ENCODE results near the gene IL27RA.
A peak's percentile ranks its signal among the peaks of the same experiment; 100 is the strongest.

The IL27RA gene

DNA sequence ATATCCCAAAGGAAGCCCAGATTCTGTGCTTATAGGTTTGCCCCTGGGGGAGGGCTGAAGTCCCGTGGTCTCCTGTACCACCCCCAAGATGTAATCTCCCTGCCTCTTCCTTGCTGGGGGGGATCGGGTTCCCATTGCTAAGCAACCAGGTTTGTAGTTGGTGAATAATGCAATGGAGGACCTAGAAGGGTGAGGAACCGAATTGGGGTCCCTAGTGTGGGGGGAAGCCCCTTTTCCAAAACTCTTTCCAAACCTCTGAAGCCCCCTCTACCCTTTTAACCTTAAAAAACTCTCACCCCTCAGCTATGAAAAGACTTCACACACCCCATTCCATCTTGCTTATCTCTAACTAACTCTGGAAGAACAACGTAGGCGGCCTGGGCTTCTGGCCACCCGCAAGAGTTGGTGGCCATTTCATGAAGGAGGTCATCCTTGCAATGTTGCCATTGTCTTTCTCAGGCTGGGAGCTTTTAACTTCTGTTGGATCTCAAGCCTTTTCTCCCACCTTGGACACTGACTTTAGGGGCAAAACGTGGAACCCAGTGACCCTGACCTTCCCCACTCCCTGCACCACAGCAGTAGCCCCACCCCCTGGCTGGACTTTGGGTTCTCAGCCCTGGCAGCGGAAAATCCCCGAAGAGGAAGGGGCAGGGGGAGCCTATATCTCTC lies 29.7 kb downstream of the IL27RA start:
- DNase-seq = no peak

DNA sequence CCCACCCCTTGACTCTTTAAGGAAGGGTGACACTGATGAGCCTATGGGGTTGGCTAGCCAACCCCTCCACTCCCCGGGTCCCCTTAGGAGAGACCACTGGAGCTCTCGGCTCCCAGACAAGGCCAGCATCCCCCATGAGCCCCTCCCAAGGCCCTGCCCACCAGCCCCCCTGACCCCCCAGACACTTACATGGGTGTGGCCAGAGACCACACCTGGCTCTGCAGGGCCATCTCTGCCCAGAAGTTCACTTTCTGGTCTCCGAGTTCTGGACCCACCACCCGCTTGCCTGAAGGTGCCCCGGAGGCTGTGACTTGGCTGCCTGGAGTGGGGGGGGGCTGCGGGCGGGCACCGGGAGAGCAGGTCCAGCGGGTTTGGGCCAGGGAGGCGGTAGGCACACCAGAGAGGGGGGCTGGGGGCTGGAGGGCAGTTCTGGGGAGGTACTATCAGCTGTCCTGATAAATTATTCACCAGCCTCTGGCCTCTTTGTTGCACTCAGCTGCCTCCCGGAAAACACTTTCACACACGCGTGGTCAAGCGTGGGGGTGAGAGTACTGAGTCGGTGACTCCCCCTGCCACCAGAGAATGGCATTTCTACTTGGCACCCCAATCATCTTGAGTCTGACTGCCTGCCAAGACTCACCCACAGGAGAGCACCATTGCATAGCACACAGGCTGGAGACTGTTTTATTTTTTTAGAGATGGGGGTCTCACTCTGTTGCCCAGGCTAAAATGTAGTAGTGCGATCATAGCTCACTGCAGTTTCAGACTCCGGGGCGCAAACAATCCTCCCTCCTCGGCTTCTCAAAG lies 30.4 kb downstream of the IL27RA start, which contains the start of gene PALM3:
Gene PALM3, minus strand, starts transcription at position 326 of the 807 bp plus-strand sequence. Its CDS starts 96 bp downstream, at position 230.
- DNase-seq = no peak

DNA sequence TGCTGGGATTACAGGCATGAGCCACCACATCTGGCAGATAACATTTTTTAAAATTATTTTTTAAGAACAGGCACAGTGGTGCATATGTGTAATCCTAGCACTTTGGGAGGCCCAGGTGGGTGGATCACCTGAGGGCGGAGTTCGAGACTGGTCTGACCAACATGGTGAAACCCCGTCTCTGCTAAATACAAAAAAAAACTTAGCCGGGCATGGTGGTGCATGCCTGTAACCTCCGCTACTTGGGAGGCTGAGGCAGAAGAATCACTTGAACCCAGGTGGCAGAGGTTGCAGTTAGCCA lies 30.9 kb downstream of the IL27RA start:
- DNase-seq = no peak

DNA sequence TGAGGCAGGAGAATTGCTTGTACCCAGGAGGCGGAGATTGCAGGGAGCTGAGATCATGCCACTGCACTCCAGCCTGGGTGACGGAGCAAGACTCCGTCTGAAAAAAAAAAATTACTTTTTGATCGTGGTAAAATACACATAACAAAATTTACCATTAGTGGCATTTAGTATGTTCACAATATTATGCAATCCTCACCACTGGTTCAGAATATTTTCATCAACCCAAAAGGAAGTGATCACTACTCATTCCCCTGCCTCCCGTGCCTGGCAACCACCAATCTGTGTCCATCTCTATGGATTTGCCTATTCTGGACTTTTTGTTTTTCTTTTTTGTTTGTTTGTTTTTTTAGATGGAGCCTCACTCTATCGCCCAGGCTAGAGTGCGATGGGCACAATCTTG lies 31.5 kb downstream of the IL27RA start:
- no peak for DNase-seq

DNA sequence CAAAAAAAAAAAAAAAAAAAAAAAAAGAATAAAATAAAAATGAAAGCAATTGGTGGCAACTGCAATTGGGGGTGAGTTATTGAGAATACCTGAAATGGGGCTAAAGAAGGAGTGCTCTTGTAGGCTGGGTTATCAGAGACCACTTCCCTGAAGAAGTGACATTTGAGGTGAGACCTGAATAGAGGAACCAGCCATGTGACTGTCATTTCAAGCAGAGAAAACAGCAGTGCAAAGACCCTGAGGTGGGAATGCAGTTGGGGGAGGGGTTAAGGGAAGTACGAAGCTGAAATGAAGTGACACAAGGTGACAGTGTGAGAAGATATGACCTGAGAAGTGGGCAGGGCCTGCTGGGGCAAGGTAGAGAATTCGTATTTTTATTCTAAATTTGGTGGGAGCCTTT lies 34.6 kb downstream of the IL27RA start:
- no peak for DNase-seq

DNA sequence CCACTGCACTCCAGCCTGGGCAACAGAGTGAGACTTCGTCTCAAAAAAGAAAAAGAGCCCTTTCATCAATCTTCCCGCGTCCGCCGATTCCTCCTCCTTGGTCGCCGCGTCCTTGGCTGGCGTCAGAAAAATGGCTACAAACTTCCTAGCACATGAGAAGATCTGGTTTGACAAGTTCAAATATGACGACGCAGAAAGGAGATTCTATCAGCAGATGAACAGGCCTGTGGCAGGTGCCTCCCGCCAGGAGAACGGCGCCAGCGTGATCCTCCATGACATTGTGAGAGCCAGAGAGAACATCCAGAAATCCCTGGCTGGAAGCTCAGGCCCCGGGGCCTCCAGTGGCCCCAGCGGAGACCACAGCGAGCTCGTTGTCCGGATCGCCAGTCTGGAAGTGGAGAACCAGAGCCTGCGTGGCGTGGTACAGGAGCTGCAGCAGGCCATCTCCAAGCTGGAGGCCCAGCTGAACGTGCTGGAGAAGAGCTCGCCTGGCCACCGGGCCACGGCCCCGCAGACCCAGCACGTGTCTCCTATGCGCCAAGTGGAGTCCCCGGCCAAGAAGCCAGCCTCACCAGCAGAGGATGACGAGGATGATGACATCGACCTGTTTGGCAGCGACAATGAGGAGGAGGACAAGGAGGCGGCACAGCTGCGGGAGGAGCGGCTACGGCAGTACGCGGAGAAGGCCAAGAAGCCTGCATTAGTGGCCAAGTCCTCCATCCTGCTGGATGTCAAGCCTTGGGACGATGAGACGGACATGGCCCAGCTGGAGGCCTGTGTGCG lies 38.9 kb downstream of the IL27RA start:
- no peak for DNase-seq

DNA sequence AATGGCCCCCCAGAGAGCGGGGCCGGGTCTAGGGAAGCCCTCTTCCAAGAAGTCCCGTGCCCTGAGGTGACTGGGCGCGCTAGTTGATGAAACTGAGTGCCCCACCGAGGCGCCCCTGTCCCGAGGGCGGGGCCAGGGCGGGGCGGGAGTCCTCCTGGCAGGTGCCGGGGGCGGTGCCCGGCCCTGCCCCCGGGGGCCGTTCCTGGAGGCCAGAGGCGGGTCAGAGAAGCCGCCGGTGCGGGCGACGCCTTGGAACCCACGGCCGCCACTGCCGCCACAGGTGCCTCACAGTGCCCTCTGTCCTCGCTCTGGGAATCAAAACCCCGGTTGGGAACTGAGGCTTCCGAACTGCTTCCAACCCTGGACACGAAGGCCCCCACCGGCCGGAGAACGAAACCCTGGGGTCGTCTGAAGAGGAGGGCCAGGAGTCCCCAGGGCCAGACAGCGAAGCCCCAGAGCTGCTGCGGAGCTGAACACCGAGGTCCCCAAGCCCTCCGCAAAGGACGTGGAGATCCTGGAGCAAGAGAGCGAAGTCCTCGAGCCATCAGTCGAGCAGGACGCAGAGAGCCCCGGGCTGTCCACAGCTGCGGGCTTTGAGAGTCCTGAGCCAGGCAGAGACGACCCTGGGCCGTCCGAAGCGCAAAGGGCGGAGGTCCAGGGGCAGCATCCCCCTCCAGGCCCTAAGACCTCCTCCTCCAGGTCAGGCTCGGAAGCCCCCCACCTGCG lies 41.1 kb downstream of the IL27RA start, which contains the start of gene MISP3:
Gene MISP3, plus strand, starts transcription at position 252 of the 726 bp plus-strand sequence. CDS start 524 bp downstream, outside the sequence.
- no peak for DNase-seq

DNA sequence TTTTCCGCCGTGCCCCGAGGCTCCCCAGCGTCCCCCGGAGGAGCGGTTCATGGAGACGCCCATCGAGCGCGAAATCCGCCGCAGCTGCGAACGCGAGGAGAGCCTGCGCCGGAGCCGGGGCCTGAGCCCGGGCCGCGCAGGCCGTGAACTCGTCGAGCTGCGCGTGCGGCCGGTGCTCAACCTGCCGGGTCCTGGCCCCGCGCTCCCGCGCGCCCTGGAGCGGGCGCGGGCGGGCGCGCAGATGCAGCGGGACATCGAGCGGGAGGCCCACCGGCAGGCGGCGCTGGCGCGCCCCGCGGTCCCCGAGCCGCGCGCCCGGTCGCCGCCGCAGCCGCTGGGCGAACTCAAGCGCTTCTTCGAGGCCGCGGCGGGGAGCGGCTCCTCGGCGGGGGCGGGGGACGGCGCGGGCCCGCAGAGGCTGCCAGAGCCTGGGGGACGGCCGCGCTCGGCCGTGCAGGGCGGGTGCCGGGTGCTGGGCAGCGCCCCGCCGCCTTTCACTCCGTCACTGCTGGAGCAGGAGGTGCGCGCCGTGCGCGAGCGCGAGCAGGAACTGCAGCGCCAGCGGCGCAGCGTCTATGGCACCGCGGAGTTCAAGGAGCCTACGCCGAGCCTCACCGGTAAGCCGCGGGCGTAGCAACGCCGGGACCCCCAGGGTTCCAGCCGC lies 41.8 kb downstream of the IL27RA start:
- peak; percentile 83 for DNase-seq

DNA sequence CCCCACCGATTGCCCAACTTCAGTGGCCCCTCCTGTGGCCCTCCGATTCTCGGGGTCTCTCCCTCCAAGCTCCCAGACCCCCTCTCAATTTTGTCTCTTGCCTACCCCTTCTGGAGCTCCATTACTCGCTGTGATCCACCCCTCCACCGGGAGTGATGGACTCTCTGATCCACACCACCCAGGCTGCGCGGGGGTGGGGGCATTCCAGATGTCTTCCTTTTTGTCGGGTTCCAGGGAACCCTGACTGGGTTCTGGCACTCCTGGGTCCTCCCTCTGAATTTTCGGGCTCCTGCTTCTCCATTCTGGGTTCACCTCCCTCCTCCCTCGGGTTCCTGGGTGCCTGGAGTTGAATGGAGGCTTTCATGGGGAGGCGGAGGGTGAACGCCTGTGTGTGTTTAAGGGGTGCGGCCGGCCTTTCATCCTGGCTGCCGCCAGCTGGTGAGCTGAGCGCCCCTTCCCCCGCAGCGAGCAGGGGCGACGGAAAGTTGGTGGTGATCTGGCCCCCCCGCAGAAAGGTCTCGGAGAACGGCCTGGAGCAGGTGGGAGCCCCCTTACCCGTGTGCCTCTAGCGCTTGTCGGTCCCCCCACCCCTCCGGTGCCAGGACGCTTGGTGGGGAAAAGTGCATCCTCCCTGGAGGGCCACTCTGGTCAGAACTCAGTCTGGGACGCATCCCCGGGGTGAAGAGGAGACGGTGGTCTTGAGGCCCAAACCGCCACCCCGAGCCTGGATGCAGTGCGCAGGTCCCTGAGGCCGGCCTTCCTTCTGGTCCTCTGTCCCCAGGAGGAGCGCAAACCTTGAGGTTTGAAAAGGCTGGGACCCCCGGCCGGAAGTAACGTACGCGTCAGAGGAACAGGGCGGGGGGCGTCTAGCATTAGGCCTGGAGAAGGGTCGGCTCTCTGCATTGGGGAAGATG lies 42.6 kb downstream of the IL27RA start:
- DNase-seq = peak; percentile 60

DNA sequence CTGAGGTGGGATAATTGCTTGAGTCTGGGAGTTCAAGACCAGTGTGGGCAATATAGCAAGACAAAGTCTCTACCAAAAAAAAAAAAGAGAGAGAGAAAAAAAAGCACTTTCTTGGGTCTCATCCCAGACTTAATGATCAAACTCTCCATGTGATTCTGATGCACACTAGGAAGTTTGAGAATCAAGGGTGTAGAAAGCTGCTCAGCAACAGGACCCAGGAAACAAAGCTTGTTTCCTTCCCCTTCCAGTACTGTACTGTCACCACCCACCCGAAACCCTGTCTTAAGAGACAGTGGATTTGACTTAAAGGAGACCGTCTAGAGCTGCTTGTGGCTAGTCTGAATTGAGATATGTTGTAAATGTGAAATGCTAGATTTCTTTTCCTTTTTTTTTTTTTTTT lies 46.8 kb downstream of the IL27RA start:
- no peak for DNase-seq

DNA sequence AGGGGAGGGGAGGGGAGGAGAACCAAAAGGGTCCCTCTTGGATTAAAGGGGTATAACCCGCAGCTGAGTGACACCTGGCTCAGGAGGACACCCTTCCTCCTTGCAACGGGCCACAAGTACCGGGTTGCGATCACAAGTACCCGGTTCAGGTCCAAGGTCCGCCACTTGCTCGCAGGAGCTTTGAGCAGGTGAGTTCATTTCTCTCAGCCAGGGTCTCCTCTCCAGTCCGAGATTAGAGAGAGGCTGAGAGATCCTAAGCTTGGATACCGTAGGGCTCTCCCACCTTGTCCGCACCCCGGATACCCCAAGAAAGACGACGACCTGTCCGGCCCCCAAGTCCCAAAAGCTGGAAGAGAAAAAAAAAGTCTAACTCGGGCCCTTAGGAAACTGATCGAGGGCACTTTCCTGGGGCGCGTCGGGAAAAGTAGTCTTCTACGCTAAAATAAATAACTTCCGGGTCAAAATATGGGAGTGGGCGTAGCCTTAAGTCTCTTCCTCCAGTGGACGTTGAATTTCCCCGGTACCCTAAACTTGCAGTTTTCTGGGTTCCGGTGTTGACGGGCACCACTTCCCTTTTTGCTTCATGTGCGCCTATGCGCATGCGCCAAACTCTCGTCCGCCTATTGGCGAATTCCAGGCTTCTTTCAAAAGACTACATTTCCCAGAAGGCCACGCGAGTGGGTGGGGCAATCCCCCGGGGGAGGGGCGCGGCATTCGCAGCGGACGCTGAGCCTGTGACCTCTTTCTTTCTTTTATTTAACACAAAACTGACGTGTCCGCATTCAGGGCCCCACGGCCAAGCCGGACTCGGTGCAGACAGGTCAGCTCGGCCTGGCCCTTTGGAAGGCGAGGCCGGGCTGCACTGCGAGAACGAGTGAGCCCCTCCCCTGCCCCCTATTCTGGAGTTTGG lies 49.6 kb downstream of the IL27RA start:
- DNase-seq = peak; percentile 99

DNA sequence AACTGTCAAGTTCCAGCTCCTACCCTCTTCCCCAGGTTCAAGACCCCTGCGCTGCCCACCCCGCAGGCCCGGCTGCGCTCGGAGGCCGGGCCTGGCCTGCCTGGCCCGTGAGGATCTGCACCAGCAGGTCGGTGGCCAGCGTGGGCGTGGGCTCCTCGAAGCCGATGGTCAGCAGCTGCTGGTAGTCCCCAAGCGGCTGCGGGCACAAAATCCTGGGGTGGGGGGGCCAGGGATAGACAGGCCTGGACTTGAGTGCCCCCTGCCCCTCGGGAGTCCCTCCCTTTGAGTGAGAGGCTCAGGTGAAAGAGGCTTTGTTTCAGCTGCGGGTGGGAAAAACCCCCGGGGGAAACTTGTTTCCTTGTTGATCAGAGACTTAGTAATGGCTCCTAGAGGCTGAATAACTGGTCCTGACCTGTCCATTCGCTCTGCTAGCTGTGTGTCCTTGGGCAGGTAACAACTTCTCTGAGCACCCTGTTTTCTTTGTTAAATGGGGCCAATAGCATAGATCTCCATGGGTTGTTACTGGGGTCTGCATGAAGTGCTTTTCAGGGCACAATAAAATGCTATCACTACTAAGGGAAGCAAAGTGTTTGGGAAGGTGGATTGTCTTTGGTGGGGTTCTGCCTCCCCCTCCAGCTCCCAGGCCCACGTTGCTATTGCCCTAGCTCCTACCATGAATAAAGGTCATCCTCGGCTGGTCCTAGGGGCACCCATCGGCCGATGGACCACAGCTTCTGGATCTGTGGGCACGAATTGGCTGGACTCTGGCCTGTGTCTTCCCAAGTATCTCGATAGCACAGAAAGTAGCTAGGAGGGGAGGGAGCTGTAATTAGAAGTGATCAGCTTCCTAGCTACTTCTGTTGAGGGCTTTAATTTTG lies 50.5 kb downstream of the IL27RA start:
- DNase-seq = no peak

DNA sequence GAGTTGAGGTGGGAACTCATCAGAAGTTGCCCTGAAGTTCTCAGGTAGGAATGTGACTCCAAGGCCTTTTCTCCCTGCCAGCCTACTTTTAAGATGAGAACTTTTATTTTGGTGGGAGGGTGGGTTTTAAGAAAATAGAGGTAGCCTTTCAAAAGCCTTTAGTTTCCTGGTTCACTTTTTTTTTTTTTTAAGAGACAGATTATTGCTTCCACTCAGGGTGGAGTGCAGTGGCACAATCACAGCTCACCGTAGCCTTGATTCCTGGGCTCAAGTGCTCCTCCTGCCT lies 51.1 kb downstream of the IL27RA start:
- DNase-seq = no peak

DNA sequence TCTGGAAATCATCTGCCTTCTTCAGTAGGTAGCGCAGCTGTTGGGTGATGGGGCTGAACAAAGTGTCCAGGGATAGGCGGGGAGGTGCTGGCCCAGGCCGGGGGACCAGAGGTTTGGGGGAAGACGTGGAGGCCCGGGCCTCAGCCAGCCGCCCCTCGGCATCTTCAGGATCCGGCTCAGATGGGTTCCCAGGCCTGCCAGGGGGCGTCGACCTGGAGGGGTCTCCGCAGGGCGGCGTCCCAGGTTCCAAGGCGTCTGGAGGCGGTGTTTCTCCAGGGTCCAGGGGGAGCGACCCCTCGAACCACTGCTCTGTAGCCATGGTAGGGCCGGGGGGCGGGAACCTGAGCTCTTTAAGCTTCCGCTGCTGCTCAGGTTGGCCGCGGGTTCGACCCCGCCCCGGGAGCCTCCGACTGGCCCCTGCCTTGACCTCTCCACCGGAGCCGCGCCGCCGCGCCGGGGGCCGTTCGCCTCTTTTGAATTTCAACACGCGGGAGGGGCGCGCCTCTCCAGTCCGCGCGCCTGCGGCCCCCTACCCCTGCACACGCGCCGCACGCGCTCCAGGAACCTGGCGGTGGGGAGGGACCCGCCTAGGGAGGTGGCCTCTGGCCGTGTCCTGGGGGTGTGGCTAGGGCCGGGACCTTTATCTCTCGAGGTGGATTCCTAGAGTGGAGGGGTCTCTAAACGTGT lies 53.9 kb downstream of the IL27RA start, which contains the start of gene C19orf67:
Gene C19orf67, minus strand, starts transcription at position 475 of the 687 bp plus-strand sequence. Its CDS starts 156 bp downstream, at position 319.
- DNase-seq = no peak

DNA sequence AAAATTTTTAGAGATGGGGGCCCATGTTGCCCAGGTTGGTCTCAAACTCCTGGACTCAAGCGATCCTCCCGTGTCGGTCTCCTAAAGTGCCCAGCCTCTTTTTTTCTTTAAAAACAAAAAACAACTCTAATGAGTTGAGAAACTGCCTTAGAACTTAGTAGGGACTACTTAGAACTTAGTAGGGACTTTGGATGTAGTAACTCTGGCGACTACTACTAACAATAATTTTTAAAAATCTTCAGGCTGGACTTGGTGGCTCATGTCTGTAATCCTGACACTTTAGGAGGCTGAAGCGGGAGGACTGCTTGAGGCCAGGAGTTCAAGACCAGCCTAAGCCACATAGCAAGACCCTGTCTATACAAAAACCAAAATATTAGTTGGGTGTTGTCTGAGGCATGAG lies 54.5 kb downstream of the IL27RA start:
- no peak for DNase-seq

DNA sequence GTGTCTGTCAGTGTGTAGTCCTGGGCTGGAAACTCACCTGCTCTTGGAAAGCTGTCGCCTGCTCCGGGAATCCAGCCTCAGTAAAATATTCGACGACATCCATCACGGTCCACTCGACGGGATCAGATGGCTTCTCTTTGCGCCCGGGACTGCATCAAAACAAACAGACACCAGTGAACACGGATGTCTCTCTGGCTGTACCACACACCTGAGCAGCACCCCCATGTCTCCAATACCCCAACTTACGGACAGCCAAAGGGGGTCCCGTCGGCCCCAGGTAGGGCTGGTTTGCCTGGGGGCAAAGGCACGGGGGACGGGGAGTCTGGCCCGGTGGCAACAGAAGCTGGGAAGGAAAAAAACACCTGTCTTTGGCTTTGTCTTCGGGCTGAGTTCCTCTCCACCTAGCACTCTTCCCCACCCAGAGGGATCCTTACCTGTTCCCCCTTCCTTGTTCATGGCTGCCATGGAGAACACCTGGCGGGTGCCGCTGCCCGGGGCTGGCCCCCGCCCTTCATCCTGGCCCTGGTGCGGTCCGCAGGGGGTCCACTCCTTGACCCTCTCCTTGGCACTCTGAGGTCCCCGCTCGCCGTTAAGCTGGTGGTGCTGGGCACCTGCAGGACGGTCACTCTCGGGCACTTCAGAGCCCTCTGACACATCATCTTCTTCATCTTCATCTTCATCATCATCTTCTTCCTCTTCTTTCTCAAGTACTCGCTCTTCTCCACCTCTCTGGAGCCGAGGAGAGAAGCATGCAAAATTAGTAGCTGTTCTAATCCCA lies 57.3 kb downstream of the IL27RA start:
- no peak for DNase-seq

DNA sequence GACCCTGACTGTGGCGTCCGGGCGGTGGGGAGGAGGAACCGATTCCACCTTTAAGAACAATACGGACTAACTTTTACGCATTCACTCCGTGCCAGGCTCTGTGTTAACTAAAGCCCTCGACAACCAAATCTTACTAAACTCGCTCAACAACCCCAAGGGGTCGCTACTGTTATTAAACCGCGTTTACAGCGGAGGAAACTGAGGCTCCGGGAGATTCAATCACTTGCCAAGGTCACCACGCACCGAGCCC lies 57.8 kb downstream of the IL27RA start:
- DNase-seq = no peak
